ENCODE results near the gene TTBK2.

The TTBK2 gene

DNA sequence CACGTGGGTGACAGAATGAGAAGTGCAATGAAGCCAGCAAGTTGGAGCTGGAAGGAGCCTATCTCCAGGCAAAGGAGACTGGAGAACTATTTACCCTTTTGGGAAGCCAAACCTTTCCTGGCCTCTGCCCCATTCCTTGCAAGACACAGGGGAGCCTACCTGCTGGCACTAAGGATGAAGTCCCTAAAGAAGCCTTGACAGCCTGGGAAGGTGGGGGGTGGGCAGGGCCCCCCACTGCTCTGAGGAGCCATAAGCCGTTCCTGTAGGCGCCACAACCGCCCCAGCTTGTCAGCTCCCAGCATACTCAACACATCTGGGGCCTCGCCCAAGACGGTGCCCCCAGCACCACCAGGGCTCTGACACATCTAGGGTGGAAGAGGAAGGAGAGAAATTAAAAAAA lies 189.1 kb downstream of the TTBK2 start:
- no peak for DNase-seq (ENCODE audit: low read depth in 1 of 2, low spot score in 1 of 2)

DNA sequence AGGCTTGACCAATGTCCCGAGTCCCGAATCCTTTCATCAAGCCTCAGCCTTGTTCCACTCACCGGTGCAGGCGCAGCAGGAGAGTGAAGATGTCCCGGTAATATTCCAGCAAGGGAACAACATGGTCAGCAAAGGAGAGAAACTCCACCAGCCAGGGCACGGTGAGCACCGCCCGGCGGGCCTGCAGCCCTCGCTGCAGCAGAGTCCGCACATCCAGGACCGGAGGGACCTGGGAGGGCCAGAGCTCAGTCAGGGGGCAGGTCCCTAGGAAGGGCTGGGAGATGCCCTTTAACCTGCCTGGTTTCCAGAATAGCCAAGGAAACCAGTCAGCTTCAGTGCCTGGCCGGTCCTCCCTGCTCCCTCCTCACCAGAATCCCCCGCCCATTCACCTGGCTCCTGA lies 190.0 kb downstream of the TTBK2 start:
- Histone ChIP-seq H3K27ac (replicated peaks) (peak overlapping the region; percentile 45), H3K27me3 (ENCODE audit: insufficient read depth, poor library complexity, severe bottlenecking) (no peaks in the 10 kb centered on the region), H3K4me3 (replicated peaks; ENCODE audit: insufficient read depth, low read length) (no peak overlapping the region)
- no peak for DNase-seq (ENCODE audit: low read depth in 1 of 2, low spot score in 1 of 2)
- TF ChIP-seq SPI1 (IDR thresholded peaks at IDR 0.05; ENCODE audit: borderline replicate concordance, low read depth) = no peak
- TF ChIP-seq, protein P1, sequence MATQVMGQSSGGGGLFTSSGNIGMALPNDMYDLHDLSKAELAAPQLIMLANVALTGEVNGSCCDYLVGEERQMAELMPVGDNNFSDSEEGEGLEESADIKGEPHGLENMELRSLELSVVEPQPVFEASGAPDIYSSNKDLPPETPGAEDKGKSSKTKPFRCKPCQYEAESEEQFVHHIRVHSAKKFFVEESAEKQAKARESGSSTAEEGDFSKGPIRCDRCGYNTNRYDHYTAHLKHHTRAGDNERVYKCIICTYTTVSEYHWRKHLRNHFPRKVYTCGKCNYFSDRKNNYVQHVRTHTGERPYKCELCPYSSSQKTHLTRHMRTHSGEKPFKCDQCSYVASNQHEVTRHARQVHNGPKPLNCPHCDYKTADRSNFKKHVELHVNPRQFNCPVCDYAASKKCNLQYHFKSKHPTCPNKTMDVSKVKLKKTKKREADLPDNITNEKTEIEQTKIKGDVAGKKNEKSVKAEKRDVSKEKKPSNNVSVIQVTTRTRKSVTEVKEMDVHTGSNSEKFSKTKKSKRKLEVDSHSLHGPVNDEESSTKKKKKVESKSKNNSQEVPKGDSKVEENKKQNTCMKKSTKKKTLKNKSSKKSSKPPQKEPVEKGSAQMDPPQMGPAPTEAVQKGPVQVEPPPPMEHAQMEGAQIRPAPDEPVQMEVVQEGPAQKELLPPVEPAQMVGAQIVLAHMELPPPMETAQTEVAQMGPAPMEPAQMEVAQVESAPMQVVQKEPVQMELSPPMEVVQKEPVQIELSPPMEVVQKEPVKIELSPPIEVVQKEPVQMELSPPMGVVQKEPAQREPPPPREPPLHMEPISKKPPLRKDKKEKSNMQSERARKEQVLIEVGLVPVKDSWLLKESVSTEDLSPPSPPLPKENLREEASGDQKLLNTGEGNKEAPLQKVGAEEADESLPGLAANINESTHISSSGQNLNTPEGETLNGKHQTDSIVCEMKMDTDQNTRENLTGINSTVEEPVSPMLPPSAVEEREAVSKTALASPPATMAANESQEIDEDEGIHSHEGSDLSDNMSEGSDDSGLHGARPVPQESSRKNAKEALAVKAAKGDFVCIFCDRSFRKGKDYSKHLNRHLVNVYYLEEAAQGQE (IDR thresholded peaks at IDR 0.05; ENCODE audit: insufficient replicate concordance, low read depth) = no peak
- TF ChIP-seq POLR2AphosphoS5 (IDR thresholded peaks at IDR 0.05; ENCODE audit: low read depth) = no peak
- TF ChIP-seq, protein P2, sequence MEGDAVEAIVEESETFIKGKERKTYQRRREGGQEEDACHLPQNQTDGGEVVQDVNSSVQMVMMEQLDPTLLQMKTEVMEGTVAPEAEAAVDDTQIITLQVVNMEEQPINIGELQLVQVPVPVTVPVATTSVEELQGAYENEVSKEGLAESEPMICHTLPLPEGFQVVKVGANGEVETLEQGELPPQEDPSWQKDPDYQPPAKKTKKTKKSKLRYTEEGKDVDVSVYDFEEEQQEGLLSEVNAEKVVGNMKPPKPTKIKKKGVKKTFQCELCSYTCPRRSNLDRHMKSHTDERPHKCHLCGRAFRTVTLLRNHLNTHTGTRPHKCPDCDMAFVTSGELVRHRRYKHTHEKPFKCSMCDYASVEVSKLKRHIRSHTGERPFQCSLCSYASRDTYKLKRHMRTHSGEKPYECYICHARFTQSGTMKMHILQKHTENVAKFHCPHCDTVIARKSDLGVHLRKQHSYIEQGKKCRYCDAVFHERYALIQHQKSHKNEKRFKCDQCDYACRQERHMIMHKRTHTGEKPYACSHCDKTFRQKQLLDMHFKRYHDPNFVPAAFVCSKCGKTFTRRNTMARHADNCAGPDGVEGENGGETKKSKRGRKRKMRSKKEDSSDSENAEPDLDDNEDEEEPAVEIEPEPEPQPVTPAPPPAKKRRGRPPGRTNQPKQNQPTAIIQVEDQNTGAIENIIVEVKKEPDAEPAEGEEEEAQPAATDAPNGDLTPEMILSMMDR (IDR thresholded peaks at IDR 0.05; ENCODE audit: insufficient read depth, low read length) = no peak
- no peak for TF ChIP-seq GABPA (IDR thresholded peaks at IDR 0.05; ENCODE audit: low read depth)

More for the DNA sequence above, 189.1 kb downstream of the TTBK2 start:
- Histone ChIP-seq H3K27me3 (ENCODE audit: insufficient read depth, poor library complexity, severe bottlenecking) (no peaks in the 10 kb centered on the region), H3K4me3 (replicated peaks; ENCODE audit: insufficient read depth, low read length) (no peak overlapping the region), H3K27ac (replicated peaks) (no peak overlapping the region)
- TF ChIP-seq, protein P2 (IDR thresholded peaks at IDR 0.05; ENCODE audit: insufficient read depth, low read length) = no peak
- TF ChIP-seq, protein P1 (IDR thresholded peaks at IDR 0.05; ENCODE audit: insufficient replicate concordance, low read depth) = no peak
- TF ChIP-seq GABPA (IDR thresholded peaks at IDR 0.05; ENCODE audit: low read depth) (no peak), POLR2AphosphoS5 (IDR thresholded peaks at IDR 0.05; ENCODE audit: low read depth) (no peak), SPI1 (IDR thresholded peaks at IDR 0.05; ENCODE audit: borderline replicate concordance, low read depth) (no peak)

DNA sequence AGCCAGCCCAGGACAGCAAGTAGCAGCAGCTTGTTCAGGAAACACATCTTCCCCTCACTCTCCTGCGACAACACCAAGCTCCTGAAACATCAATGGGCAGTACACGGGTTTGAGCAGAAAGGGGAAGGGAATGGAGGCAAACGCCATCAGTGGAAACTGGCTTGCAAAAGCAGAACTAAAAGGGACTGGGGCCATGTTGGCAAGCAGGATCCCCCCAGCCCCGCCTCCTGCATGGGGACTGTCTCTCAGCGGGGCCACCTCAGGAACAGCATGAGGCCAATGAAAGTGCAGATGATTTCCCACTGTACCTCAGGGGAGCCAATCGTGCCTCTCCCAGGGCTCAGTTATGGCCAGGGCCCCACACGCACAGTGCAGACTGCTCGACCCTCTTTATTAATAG lies 190.4 kb downstream of the TTBK2 start:
- peak in 1 of 2 experiments; percentile 69 for DNase-seq (ENCODE audit: low read depth in 1 of 2, low spot score in 1 of 2)
- H3K27me3 ChIP-seq (ENCODE audit: insufficient read depth, poor library complexity, severe bottlenecking) = no peaks in the 10 kb centered on the region
- H3K4me3 ChIP-seq (replicated peaks; ENCODE audit: insufficient read depth, low read length) = no peak overlapping the region
- peak overlapping the region; percentile 45 for H3K27ac ChIP-seq (replicated peaks)
- TF ChIP-seq, protein P2 (IDR thresholded peaks at IDR 0.05; ENCODE audit: insufficient read depth, low read length) = no peak
- peak; percentile 73 for TF ChIP-seq SPI1 (IDR thresholded peaks at IDR 0.05; ENCODE audit: borderline replicate concordance, low read depth)
- TF ChIP-seq, protein P1 (IDR thresholded peaks at IDR 0.05; ENCODE audit: insufficient replicate concordance, low read depth) = no peak
- peak; percentile 43; the same call in 1 of the 2 replicates for TF ChIP-seq POLR2AphosphoS5 (IDR thresholded peaks at IDR 0.05; ENCODE audit: low read depth)
- no peak for TF ChIP-seq GABPA (IDR thresholded peaks at IDR 0.05; ENCODE audit: low read depth)
